HG03460 (cell line): ENCODE data around the gene TET3.

Source experiments
- ATAC-seq: cut with Tn5 transposase; IDR thresholded peaks from one replicate; pipeline ENCODE4 v1.9.1; 2021; ENCODE audit not compliant: unreplicated experiment

Gene TET3

GRCh38 chr2:73963385-73964120 lies 21.2 kb upstream of the TET3 start:
- peak; percentile 60 for ATAC-seq

GRCh38 chr2:73964223-73964622 lies 20.5 kb upstream of the TET3 start:
- no peak for ATAC-seq

GRCh38 chr2:73965053-73965452 lies 19.7 kb upstream of the TET3 start:
- no peak for ATAC-seq

GRCh38 chr2:73968357-73968937 lies 16.3 kb upstream of the TET3 start:
- ATAC-seq, result no peak

- ATAC-seq, result no peak
These were observed 15.4 kb upstream of the TET3 start for GRCh38 chr2:73969356-73969755.

- peak; percentile 4 for ATAC-seq
These were observed 14.4 kb upstream of the TET3 start for GRCh38 chr2:73970141-73970803.

- ATAC-seq, result peak; percentile 67
These were observed 13.7 kb upstream of the TET3 start for GRCh38 chr2:73970850-73971471.

- no peak for ATAC-seq
These were observed 13.0 kb upstream of the TET3 start for GRCh38 chr2:73971722-73972121.

- ATAC-seq, result peak; percentile 42
These were observed 11.9 kb upstream of the TET3 start for GRCh38 chr2:73972846-73973245.

- no peak for ATAC-seq
These were observed 9.0 kb upstream of the TET3 start for GRCh38 chr2:73975731-73976130.

- no peak for ATAC-seq
These were observed 7.9 kb upstream of the TET3 start for GRCh38 chr2:73976803-73977202.

GRCh38 chr2:73977466-73977865 lies 7.2 kb upstream of the TET3 start:
- ATAC-seq, result no peak

GRCh38 chr2:73979021-73979420 lies 5.7 kb upstream of the TET3 start:
- ATAC-seq, result peak; percentile 56

GRCh38 chr2:73979686-73980085 lies 5.0 kb upstream of the TET3 start:
- ATAC-seq, result no peak

GRCh38 chr2:73980566-73980965 lies 4.1 kb upstream of the TET3 start:
- ATAC-seq, result no peak

- ATAC-seq, result no peak
These were observed 3.4 kb upstream of the TET3 start for GRCh38 chr2:73981081-73982001.

- no peak for ATAC-seq
These were observed 2.5 kb upstream of the TET3 start for GRCh38 chr2:73982140-73982617.

- no peak for ATAC-seq
These were observed 1.1 kb upstream of the TET3 start for GRCh38 chr2:73983322-73984202.

- peak; percentile 11 for ATAC-seq
These were observed 205 bp downstream of the TET3 start for GRCh38 chr2:73984922-73985307.
